Suppressor macrophage treated with lipopolysaccharide for 1 hour (primary cell): Measurements from ENCODE around the gene RECQL5.

ENCODE experiments used
- DNase-seq, 3 donors: peaks; one replicate each; pipeline ENCODE4 v3.0.0-alpha.2; 2020 to 2022

RECQL5 gene

GRCh38 chr17:75666959-75667790 is at the start of gene RECQL5, which contains the start of gene SAP30BP:
RECQL5 (minus strand) TSS chr17:75667154; CDS start chr17:75666557, 597 bp downstream.
SAP30BP (plus strand) TSS chr17:75667338; CDS start chr17:75667373, 35 bp downstream.
- peak; percentile 99 for DNase-seq

- no peak for DNase-seq
Measured at GRCh38 chr17:75712446-75712845, 45.5 kb upstream of the RECQL5 start.

DNA sequence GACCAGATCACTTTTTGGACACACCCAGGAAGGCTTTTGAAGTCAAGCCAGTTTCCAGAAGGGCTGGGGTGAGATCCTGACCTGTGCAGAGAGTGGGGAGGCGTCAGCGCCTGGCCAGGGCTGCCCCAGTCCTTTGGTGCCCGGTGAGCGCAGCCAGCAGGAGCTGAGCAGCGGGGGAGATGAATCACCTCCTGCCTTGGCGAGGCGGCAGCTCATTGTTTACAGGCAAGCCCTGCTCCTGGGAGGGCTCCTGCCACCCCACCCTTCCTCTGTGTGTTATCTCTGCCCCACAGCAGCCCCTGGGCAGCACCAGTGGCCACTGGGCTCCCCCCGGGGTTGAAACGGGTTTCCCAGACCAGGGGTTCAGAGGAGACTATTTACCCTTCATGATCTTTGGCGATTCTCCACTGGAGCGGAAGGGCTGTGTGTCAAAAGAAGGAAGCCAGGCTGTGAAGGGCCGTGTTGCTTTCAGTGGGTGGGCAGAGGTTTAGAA is 40.2 kb upstream of the RECQL5 start:
- no peak for DNase-seq

DNA sequence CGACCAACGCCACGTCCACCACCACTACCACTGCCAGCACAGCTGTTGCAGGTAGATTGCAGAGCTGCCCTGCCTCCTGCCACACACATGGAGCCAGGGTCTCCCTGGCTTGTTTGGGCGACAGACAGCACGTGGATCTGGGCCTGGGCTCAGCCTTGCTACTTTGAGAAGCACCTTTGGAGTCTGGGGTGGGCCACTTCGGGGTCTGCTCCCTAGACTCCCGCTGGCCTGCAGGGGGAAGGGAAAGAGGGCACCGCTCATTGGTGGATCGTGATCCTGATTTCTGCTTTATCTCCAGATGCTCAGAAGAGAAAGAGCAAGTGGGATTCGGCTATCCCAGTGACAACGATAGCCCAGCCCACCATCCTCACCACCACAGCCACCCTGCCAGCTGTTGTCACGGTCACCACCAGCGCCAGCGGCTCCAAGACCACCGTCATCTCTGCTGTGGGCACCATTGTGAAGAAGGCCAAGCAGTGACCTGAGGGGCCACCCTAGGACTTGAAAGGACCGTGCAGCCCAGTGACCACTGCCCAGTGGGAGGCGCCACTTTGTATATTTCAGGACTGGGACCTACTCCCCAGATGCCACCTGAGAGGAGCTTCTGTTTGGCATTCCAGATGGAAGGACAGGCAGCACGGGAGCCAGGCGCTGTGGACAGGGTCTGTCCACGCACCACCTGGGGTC is 39.2 kb upstream of the RECQL5 start:
- no peak for DNase-seq

GRCh38 chr17:75704963-75705875 is 38.3 kb upstream of the RECQL5 start:
- no peak for DNase-seq

- DNase-seq: peak in 1 of 3 donors; percentile 23
Measured at GRCh38 chr17:75703591-75703990, 36.6 kb upstream of the RECQL5 start.

DNA sequence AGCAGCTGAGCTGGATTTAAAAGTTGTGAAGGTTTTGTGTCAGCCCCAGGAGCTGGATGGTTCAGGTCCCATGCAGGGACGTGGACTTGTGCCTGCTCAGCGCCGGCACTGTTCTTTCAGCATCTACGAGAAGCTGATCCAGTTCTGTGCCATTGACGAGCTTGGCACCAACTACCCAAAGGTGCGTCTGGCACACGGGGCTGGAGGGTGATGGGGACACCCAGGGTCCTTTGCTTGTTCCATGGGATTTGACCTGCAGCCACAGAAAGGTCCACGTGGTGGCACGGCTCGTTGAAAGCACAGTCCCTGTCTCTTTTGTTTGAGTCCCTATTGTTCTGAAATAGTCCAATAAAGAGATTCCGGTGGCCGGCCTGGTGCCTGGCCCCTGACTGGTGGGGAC is 36.2 kb upstream of the RECQL5 start:
- DNase-seq: no peak

DNA sequence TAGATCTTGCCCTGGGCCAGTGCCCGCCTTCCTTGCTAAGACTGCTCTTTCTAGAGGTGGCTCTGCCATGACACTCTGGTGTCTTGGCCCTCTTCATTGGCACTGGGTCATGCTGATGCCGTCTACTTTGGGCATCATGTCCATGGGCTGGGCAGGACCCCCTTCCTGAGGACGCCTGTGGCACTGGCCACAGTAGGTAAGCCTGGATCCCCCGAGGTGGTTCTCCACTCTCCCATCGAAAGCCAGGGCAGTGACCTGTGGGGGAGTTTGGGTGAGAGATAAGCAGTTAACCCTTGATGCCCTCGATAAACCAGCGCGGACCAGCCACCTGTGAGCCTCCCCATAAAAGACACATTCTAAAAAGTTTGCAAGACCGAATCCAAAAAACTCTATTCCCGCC is 34.3 kb upstream of the RECQL5 start:
- no peak for DNase-seq

DNA sequence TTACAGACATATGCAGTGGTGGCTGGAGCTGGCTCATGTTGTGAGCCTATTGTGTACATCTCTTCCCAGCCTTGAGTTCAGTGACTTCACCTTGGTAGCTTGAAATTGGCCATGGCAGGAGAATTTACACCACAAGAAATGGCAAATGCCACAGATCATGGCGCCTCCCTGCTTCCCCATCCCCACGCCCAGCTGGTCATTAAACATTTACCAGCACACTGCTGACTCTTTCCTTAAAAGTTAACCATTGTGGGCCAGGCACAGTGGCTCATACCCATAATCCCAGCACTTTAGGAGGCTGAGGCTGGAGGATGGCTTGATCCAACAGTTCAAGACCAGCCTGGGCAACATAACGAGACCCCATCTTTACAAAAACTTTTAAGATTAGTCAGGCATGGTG is 31.7 kb upstream of the RECQL5 start:
- DNase-seq: no peak

GRCh38 chr17:75697651-75698291 is 30.8 kb upstream of the RECQL5 start:
- DNase-seq: no peak

DNA sequence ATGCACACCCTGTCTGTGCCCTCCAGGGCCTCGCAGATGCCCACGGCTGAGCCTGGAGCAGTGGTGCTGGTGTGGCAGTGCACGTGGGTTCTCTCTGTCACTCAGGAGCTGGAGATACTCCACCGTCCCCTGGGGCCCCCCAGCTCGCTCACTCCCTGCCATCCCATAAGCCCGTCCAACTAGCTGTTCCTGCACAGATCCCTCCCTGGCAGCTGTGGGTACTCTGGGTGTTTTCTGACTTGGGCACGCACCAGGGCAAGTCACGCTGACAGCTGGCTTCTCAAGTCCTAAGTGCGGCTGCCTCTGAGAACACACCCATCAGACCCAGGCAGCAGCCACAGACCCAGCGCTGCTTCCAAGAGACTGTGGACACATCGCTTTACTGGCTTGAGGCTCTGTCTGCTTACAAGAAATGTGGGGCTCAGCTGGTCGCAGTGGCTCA is 28.9 kb upstream of the RECQL5 start:
- no peak for DNase-seq

- DNase-seq: peak; percentile 33 to 65 (median 54)
Measured at GRCh38 chr17:75695141-75695829, 28.3 kb upstream of the RECQL5 start.

DNA sequence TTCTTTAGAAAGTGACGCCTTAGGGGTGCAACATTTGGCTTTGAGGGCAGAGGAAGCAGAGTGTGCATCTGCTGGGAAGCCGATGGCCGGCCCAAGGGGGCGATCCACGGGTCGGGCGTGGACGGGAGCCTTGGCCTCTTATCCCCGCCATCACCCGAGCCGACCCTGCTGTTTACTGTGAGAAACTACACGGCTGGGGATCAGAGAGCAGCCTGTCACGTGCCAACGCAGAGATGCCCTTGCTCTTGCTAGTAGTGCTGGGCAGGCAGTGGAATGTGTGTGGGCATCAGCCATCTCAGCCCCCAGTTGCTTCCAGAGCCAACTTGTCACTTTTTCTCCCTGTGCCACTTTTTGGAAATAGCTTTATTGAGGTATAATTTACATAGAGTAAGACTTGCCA is 27.6 kb upstream of the RECQL5 start:
- no peak for DNase-seq

DNA sequence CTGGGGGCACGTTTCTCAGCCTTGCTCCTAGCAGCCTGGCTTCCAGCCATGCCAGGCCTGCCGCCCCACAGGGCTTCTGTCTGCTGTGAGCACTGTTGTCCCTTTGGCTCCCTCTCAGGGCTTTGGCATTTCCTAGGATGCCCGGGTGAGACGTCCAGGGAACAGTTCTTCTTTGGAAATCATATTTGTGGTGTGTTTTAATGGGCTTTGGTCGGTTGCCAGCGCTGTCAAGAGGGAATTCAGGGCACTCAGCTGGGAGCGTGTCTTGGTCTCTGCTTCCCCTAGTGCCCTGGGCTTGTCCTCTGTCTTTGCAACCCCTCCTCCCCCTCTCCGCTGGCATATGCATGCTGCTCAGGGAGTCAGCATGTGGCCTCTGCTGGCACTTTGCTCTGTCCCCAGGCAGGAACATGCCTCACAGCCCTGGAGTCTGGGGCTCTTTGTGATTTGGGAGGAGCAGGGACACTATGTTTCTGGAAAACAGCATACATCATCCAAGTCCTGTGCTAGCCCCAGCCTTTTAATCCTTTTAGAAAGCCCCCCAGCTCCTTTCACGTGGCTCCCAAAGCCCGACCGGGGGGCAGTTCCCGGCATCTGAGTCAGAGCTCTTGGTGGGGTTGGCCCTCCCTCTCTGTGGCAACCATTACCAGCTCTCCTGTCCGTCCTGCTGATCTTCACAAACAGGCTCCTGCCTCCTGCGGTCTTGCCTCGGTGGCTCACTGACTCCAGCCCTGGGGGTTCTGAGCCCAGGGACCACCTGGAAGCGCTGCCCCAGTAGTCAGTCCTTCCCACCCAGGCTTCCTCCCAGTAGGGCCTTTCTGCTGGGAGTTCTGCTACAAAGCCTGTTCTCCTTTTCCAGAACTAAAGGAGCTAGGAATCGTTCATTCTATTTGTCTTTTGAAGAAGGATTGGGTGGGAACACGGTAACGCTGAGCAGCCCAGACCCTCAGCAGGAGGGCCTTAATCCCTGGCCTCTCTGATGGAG is 26.8 kb upstream of the RECQL5 start:
- no peak for DNase-seq

- DNase-seq: no peak
Measured at GRCh38 chr17:75692976-75693375, 26.0 kb upstream of the RECQL5 start.

DNA sequence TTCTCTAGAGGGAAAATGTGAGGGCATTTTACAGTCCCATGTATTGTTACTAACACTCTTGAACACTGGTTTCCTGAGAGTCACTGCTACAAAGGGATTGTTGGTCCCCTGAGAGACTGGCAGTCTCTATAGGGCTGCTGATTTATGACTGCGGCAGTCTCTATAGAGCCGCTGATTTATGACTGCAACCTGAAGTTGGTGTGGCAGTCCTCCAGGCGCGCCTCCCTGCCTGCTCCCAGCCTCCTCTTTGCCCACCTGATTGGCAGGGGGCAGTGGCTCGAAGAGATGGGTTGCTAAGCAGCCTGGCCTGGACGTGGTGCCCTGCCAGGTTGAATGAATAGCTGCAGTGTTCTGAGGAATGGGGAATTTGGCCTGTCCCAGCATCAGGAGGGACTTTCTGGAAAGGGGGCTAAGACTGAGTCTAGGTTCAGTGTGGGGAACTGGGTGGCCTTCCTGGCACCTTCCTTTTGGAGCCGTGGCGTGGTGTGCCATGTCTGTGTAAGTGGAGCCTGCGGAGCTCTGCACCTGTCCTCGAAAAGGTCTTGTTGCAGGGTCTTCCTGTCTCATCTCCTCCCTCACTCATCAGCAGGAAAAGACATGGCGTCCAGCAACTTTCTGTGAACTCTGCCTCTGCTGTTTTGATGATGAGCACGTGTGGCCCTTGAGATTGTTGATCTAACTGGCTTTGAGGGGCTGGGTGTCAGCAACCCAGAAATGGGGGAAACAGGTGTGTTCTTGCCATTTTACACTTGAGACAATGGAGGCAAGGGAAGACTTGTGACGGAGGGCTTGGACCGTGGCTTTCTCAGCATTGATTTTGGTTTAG is 25.1 kb upstream of the RECQL5 start:
- no peak for DNase-seq

- DNase-seq: peak; percentile 16 to 33 (median 28)
Measured at GRCh38 chr17:75691371-75691791, 24.4 kb upstream of the RECQL5 start.

- DNase-seq: no peak
Measured at GRCh38 chr17:75689441-75689873, 22.5 kb upstream of the RECQL5 start.

DNA sequence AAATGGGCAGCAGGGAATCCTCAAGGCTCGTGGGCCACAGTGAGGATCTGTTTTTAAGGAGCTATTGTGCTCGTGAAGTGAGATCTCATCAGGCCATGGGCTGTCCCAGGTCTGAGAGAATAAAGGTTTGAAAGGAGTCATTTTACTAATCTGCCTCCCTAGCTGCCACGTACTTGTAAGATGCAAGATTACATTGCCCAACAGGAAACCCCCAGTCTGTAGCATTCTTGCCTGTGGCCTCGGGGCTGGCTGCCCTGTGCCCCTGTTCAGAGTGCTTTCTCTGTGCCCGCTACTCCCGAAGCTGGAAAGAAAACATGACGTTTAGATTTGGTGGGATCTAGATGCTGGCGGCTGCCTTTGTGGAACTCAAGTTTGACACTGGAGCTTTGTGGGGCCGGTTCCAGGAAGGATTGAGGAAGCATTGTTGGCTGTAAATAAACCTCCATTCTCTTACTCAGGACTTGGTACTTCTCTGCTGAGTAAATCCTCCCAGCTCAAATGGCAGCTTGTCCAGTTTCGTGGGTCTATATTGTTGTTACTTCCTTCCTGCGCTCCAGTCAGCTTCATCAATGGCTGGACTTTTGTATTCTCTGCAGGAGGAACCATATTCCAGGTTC is 21.4 kb upstream of the RECQL5 start:
- DNase-seq: peak; percentile 64 to 71 (median 69)
